Activated CD8-positive, alpha-beta memory T cell treated with anti-CD3 and anti-CD28 coated beads for 4 hours (primary cell): Measurements from ENCODE around the gene DMWD.
"Not testable (repeated sequence)": the region's sequence is repeated elsewhere in the genome, so short reads cannot be mapped to it uniquely, and the experiment has no call there.

Source experiments
- DNase-seq, 2 donors: peaks; one replicate each; pipeline ENCODE4 v3.0.0-alpha.2; 2020; ENCODE audit warnings: low read depth in 2 of 2

DMWD gene

GRCh38 chr19:45816236-45817009, 23.8 kb upstream of the DMWD start:
- no peak for DNase-seq

- DNase-seq = no peak
Observed at GRCh38 chr19:45815481-45816216, 23.0 kb upstream of the DMWD start.

GRCh38 chr19:45814851-45815480, 22.3 kb upstream of the DMWD start, which contains the start of gene RSPH6A:
Gene RSPH6A, minus strand, starts transcription at chr19:45815308. Its CDS starts 132 bp downstream, at chr19:45815176.
- no peak for DNase-seq

GRCh38 chr19:45814166-45814780, 21.6 kb upstream of the DMWD start:
- DNase-seq = no peak

- DNase-seq = no peak
Observed at GRCh38 chr19:45812297-45812696, 19.7 kb upstream of the DMWD start.

- no peak for DNase-seq
Observed at GRCh38 chr19:45809643-45810159, 17.1 kb upstream of the DMWD start.

GRCh38 chr19:45805719-45806118, 13.1 kb upstream of the DMWD start:
- DNase-seq = no peak

- no peak for DNase-seq
Observed at GRCh38 chr19:45804959-45805230, 12.2 kb upstream of the DMWD start.

- DNase-seq = no peak
Observed at GRCh38 chr19:45804140-45804958, 11.7 kb upstream of the DMWD start.

- DNase-seq = no peak
Observed at GRCh38 chr19:45801603-45802175, 9.0 kb upstream of the DMWD start.

GRCh38 chr19:45800070-45800553, 7.5 kb upstream of the DMWD start:
- DNase-seq = no peak

- DNase-seq = not testable (repeated sequence)
Observed at GRCh38 chr19:45799541-45799940, 6.9 kb upstream of the DMWD start.

- peak; percentile 27 to 35 for DNase-seq
Observed at GRCh38 chr19:45798995-45799517, 6.4 kb upstream of the DMWD start.

GRCh38 chr19:45794627-45795026, 2.0 kb upstream of the DMWD start:
- DNase-seq = no peak

- no peak for DNase-seq
Observed at GRCh38 chr19:45793876-45794275, 1.2 kb upstream of the DMWD start.

GRCh38 chr19:45793178-45793564, 526 bp upstream of the DMWD start:
- no peak for DNase-seq

- no peak for DNase-seq
Observed at GRCh38 chr19:45791744-45792469, 738 bp downstream of the DMWD start.

- DNase-seq = no peak
Observed at GRCh38 chr19:45790942-45791341, 1.7 kb downstream of the DMWD start.

- DNase-seq = no peak
Observed at GRCh38 chr19:45789035-45789786, 3.4 kb downstream of the DMWD start.
